Fibroblast of skin of left quadriceps (primary cell): ENCODE results near the gene BCOR.
A peak's percentile ranks its signal among the peaks of the same experiment; 100 is the strongest.

Experiments used
- DNase-seq, 2 experiments: peaks; one replicate each; pipeline ENCODE4 v3.0.0-alpha.2; 2013; ENCODE audit warnings: low read depth in 2 of 2

The BCOR gene

DNA sequence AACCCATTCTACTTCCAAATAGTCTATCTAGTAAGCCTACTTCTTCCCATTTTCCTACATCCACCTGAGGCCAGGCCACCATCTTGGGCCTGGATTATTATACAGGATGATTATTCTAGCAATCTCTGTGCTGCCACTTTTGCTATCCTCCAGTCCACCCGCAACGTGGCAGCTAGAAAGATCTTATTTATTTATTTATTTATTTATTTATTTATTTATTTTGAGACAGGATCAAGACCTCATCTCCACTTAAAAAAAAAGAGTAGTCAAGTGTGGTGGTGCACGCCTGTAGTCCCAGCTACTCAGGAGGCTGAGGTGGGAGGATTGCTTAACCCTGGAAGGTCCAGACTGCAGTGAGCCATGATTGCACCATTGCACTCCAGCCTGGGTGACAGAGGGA lies 15.2 kb upstream of the BCOR start:
- no peak for DNase-seq

DNA sequence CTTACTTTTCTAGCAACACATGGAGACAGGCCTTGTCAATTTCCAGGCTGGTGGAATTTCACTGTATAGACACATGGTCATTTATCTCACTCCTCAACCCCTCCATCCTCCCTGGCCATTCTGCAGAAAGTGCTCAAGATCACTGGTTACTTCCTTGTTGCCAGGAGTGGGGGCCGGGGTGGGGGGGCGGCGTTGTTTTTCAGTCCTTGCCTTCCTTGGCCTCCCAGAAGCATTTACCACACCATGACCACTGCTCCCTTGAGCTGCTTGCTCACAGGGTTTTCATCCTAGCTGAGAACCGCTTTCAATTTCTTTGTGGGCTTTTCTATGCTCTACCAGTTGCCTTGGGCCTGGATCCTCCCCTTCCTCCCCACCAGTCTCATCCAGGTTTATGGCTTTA lies 14.1 kb upstream of the BCOR start:
- DNase-seq = no peak

DNA sequence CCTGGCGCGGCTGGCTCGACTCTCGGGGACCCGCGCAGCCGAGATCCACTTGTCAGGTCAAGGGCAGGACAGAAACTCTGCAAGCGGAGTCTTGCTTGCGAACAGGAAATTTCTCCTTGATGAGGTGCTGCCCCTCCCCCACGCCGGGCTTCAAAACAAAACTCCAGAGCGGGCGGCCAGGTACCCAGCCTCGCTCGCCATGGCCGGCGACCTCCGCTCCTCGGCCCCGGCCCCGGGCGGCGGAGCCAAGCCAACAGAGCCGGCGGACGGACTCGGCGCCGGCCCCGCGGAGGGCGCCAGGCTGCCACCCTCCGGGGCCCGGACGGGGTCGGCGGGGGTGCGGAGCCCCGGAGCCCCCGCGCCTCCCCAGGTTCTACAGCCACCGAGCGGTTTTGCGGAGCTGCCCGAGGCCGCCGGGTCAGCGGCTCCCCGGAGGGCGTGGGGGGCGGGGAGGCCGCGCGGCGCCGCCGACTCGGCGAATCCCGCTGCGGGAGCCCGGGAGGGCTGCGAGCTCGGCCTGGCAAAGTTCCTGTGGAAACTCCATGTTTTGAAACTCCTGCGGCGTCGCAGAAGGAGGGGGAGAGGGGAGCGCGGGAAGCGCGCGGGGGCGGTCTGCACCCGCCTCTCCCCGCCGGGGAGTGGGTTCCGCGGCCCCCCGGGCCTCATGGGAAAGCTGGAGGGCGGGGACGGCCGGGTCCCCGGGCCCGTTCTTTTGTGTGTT lies 11.7 kb upstream of the BCOR start:
- no peak for DNase-seq

DNA sequence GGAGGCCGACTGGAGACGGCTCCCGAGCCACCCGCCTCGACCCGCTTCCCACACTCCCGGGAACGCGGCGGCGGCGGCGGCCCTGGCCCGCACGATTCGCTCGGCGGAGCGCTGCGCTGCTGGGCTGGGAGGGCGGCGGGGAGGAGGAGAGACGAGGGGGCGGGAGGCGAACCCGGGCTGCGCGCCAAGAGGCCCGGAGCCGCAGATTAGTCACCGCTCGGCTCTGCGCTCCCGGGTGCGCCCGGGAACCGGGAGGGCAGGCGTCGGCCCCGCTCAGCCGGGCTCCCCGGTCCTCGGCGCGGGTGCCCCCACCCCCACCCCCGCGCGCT lies 11.2 kb upstream of the BCOR start:
- DNase-seq = peak; percentile 57 to 64

DNA sequence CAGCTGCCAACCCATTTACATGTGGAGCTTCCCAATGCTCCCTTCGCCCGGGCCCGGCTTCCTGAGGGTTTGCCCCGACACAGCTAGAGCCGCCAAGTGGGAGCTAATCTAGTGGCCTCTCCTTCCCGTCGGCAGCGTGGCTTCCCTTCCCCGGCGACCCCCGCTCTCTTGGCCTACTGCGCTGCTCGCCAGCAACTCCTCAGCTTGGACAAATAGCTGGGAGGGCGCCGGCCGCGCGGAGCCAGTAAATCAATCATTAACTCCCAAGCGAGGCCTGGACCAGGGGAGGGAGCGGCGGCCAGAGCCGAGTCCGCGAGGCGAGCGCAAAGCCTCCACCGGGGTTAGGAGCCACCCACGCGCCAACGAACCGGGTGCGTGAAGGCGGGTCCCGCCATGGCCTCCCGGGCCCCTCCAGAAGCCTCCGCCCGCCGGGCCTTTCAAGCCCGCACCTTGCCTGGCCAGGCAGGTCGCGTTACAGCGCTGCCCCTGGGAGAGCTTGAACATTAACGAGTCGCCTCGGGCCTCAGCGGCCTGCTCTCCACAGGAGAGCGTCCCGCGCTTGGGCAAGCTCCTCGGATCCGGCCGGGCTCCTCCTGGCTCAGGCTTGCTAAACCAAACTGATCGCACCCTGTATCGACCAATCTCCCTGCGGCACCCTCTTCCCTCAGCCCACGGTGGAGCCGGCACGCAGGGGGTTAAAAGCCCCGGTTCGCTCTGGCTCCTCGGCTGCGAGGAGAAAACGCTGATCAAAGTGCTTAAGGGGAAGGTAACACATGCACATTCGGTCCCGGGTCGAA lies 10.6 kb upstream of the BCOR start:
- DNase-seq = no peak

DNA sequence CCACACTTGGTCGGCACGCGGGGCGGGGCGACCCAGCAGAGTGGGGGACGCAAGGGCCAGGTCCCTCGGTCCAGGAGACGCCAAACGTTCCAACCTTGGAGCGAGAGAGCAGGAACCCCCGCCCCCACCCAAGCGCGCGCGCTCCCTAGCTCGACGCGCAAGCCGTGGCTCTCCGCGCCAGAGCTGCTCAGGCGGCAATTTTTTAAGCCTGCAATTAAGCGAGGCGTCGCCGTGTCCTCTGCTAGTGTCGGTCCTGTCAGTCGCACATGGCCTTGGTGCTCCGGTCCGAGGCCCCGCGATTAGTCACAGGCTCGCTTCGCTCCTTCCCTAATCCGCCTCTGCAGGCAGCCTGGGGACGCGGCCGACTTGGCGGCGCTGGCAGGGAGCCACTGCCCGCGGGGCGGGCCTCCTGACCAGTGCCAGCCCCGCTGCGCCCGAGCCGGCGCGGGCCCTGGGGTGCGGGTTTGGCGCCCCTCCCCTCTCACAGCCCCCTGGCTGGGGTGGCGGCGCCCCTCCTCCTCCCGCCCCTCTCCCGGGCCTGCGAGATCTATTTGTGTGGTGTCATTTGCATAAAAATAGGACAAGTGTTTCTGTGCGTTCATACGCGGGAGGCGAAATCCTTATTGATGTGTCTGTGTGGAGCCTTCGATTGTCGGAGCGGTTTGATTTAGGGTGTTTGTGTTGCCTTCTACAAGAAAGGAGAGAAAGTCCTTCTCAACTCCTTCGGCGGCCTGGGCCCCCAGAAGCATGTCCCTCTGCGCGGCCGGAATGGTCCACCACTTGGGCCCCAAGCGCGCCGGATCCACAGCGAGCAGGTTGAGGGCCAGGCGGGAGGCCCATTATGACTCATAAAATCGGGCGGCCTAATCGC lies 9.8 kb upstream of the BCOR start:
- no peak for DNase-seq

GRCh38 chrX:40106676-40107290 lies 9.0 kb upstream of the BCOR start:
- no peak for DNase-seq

DNA sequence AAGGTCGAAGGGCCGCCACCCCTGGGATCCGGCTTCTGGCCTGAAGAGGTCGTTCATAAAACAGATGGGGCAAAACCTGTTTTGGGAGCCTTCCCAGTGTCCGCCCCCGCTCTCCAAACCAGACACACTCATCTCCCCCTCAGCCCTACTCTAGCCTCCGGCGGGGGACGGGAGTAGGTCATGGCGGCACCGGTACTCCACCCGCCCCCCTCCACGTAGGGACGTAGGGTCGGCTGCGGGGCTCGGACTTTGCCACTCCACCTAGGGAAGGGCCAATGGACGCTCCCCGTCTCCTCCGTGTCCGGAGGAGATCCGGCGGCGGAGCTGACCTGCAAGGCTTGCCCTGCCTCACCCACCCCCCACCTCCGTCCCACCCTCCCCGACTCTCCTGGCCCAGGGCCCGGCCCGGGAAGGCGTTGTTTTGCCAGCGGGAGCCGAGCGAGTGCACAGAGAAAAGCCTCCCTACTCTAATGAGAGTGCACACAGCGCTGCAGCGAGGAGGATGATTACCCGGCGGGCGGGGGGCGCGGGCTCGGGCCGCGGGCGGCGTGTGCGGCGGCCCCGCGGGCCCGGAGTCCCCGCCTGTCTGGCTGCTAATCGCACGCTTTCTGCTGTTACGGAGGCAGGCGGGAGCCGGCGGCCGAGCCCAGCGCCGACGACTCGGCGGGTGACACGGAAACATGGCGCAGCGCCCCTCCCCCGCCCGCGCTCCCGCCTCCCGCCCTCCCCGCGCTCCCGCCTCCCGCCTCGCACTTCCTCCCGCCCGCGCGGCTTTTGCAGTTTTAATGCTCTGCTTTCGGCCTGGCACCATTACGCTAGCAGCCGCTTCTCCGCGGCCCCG lies 8.3 kb upstream of the BCOR start:
- DNase-seq = no peak

DNA sequence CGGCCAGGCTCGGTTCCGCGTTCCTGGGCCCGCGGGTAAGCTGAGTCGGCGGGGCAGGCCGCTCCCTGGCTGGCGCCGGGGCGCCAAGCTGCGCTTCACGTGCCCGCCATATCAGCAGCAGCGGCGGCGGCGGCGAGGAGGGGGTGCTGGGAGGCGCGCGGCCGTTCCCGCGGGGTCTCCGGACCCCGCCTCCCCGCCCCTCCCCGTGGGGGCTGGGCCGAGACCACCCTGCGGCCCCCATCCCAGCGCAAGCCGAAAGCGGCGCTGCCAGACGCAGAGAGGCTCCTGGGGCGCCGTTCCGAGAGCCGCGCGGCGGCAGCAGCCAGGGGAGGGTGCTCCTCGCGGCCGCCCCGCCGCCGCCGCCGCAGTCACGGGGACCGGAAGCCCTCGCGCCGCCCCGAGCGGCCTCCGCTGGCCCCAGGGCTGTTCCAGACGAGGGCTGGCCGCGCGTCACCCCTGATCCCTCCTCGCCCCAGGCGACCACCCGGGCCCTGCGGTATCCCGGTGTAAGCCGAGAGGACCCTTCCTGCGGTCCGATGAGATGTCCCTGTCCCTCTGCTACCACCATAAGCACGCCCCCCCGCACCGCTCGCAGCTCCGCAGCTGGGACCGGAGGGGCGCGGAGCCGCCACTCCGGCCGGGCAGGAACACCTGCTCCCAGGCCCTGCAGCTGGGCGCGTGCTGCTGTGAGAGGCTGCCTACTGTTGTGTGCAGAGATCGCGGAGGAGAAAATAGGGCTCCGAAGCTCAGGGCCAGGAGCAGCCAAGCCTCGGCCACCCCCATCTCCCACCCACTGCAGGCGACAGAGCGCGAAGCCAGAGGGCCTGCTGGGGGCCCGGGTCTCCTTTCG lies 7.5 kb upstream of the BCOR start:
- no peak for DNase-seq

DNA sequence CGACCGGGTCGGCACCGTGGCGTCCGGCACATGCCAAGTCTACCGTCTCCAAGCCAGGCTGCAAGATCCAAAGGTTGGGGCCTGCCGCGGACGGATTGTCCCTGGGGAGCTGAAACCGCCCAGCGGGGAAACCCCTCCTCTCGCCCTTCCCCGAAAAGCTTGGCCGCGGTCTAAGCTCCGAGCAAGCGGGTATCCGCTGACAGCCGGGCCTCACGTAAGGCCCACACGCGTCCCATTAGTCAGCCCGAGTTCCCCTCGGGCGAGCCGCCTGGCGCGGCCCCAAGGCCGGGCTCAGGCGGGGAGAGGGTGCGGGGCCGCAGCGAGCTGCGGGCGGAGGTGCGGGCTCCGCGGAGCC lies 6.8 kb upstream of the BCOR start:
- DNase-seq = no peak

- DNase-seq = no peak
Measured at GRCh38 chrX:40103565-40104323, 6.0 kb upstream of the BCOR start.

DNA sequence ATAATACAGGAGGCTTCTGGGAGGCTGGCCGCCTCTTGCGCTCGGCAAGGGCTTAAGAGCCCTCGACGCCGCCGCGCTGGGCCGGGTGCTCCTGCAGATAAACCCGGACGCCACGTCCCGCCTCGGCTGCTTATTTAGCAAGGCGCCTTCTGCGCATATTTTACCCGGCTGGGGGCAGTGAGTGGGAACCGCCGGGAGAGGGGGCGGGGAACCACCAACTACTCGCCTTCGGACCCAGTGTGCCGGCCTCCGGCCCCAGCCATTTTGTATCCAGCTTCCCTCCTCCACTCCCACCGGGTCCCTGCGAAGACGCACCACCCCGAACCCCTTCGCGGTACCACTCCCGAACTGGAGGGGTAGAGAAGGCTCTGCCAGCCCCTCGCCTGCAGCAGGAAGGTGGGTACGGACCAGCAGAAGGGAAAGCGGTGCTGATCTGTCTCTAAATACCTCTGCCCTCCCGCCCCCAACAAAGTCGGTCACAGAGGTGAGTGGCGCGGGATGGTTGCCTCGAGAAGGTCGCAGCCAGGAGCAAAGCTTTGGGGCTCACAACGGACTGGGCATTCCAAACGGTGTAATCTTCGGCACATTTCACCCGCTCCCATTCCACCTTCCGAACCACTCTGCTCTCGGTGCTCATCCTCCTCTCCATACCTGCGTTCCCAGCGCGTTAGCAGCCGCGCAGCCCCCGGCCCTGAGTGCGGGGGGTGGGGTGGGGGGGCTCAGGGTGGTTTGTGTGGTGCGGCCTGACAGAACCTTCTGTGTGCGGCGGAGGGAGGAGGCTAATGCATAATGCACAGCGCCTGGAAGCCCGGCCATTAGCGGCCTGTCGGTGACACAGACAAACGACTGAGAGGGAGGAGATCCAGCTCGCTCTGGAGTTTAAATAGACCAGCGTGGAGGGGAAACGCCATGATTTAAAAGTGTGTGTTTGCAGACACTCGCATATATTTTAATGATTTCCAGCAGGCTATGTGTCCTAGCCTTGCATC lies 4.9 kb upstream of the BCOR start:
- no peak for DNase-seq

- DNase-seq = no peak
Measured at GRCh38 chrX:40101430-40101802, 3.7 kb upstream of the BCOR start.

GRCh38 chrX:40100537-40101429 lies 3.0 kb upstream of the BCOR start:
- no peak for DNase-seq

DNA sequence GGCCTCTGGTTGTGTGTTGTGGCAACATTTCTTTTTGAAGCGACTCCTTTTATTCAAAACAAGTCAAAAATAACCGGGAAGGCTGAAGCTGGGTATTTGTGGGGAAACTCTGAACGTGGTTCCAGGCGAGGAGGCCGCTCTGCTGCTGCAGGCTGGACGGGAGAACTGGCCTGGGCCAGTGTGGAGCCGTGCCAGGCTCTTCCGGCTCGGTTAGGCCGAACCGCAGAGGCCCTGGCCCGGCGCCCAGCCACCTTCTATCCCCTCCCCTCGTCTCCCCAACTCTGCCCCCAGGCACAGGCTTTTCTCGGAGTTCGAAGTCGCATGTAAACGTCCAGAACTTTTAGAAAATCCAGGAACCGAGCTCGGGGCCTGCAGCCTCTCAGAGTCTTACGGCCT lies 2.4 kb upstream of the BCOR start:
- DNase-seq = no peak

DNA sequence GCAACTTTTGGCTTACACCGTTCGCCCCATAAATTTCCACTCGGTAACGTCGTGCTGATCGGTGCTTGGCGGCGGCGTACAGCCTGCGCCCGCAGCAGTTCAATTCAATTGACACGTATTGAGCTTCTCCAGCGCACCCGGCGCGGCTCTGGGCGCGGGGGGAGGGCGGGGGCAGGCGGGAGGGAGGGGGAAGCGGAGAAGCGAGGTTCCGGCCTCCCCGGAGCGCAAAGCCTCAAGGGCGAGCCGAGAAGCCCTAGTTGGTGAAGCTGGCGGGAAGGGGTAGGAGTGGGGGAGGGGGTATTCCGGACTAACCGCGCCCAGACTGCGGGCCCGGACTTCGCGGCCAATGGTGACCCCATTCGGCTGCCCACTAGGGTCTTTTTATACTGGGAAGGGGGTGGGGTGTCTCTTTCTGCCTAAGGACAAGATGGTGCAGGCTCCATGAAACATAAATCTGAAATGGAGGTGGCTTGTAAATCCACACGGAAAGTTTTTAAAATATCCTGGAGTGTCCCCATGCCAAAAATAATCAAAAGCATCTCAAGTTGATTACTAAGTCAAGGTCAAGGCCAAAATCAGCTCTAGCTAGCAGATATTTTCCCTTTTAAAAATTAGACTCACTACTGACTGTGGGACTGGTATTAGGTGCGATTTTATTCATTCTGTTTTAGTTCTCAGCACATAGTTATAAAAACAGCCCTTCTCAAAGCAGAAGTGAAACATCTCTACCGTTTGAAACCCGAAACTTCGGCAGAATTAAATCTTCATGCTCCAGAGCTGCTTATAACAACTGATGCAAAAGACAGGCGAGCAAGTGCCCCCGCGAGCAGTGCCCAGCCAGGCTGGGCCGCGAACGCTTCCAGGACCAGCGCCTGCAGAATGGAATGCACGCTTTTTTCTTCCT lies 1.5 kb upstream of the BCOR start:
- DNase-seq = no peak
